Natural killer cell (primary cell): ENCODE measurements around the gene TLE7. TPM values are rescaled to one million over a fixed set of nuclear protein-coding genes. Genes with fewer than 3 reads are reported as not detected.

ENCODE experiments used
- ATAC-seq, 3 donors: fragments of 150-1000 bp in 2 of 3; fragments of 200-7000 bp in 1 of 3; cut with Tn5 transposase; 1 replicate in 1 of 3; 2 replicates in 2 of 3; pipeline ENCODE4 v1.10.0; 2021; ENCODE audit warnings: mild to moderate bottlenecking in 2 of 3, moderate library complexity in 2 of 3
- DNase-seq, 2 donors: peaks; one replicate each; pipeline versions ENCODE4 v3.0.0 to v3.0.0-alpha.2; 2013 to 2021; ENCODE audit warnings: mixed read lengths in 1 of 2
- H3K27ac ChIP-seq: one replicate; pipeline ENCODE4 v1.5.1; 2013; ENCODE audit warnings: mild to moderate bottlenecking, low read length
- H3K27me3 ChIP-seq: one replicate; pipeline ENCODE4 v1.6.1; 2013; ENCODE audit warnings: low read length; ENCODE audit not compliant: control insufficient read depth, insufficient read depth
- H3K36me3 ChIP-seq: one replicate; pipeline ENCODE4 v1.6.1; 2013; ENCODE audit warnings: low read length; ENCODE audit not compliant: control insufficient read depth, insufficient read depth
- H3K4me1 ChIP-seq: one replicate; pipeline ENCODE4 v1.6.1; 2013; ENCODE audit warnings: low read length; ENCODE audit not compliant: control insufficient read depth, insufficient read depth
- H3K4me3 ChIP-seq: one replicate; pipeline ENCODE4 v1.5.1; 2013; ENCODE audit warnings: low read length
- H3K9me3 ChIP-seq: one replicate; pipeline ENCODE4 v1.6.1; 2013; ENCODE audit warnings: low read length; ENCODE audit not compliant: control insufficient read depth, insufficient read depth
- H3K27ac Mint-ChIP-seq, 2 donors: one replicate each; pipeline ENCODE4 v1.8.0; 2022; ENCODE audit warnings: mild to moderate bottlenecking in 2 of 2, mixed read lengths in 2 of 2, moderate library complexity in 1 of 2
- H3K27me3 Mint-ChIP-seq, 2 donors: one replicate each; pipeline ENCODE4 v1.8.0; 2022; ENCODE audit warnings: low read depth in 2 of 2, mixed read lengths in 2 of 2
- H3K36me3 Mint-ChIP-seq: one replicate; pipeline ENCODE4 v1.8.0; 2022; ENCODE audit warnings: mixed read lengths
- H3K4me1 Mint-ChIP-seq, 2 donors: one replicate each; pipeline ENCODE4 v1.8.0; 2022; ENCODE audit warnings: mixed read lengths in 2 of 2
- H3K4me3 Mint-ChIP-seq: one replicate; pipeline ENCODE4 v1.8.0; 2022; ENCODE audit warnings: mild to moderate bottlenecking, moderate library complexity, mixed read lengths
- H3K9me3 Mint-ChIP-seq, 2 donors: one replicate each; pipeline ENCODE4 v1.8.0; 2022; ENCODE audit warnings: mixed read lengths in 2 of 2
- WGBS: methylation state at CpG from one replicate; pipeline ENCODE4 v1.1.7; 2013; ENCODE audit warnings: missing lambda C conversion rate; ENCODE audit not compliant: insufficient coverage; 5-methylcytosine and 5-hydroxymethylcytosine counted together
- intact Hi-C: fragments of 100-400 bp; cut with micrococcal nuclease; formaldehyde crosslinking; loops from one replicate; pipeline ENCODE4 v1.14.2; 2022
- total RNA-seq, 4 donors: library from RNA; stranded (reverse); fragments of 120-200 nt in 1 of 4; gene quantifications; one replicate each; pipeline versions ENCODE4 v1.2.3 to v1.2.4, GENCODE V29; 2013 to 2022
- TF ChIP-seq, protein P1 (sequence below): fragments of 200-600 bp; IDR thresholded peaks from one replicate; pipeline ENCODE4 v1.8.0; 2022; ENCODE audit warnings: antibody characterized with exemption

TLE7 gene
- total RNA-seq, 3 donors from 2014 or later (not counting 1 experiment from before 2014, with no cell fraction given): not detected

DNA sequence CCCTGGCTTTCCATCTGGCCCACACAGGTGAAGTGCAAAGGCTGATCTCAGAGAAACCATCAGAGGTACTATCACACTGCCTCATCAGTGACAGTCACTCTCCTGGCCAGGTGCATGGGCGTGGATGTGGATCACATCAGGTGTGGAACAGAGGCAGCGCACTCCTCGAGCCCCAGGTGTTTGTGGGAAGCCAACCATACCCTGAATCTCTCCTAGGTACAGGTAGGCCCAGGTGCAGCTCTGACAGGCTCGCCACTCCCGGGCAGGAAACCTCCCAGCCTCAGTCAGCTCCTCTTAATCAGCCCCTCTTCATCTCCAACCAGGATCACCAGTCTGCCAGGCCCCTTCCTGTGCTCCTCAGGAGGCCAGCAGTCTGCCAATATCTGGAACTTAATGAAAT lies 31.7 kb downstream of the TLE7 start:
- no peak for ATAC-seq
- Mint-ChIP-seq H3K4me1 (peaks cover 0 to 14% of the 10 kb centered on the region in 2 donors), H3K4me3 (no peak overlapping the region), H3K9me3 (no peaks in the 10 kb centered on the region), H3K36me3 (no peaks in the 10 kb centered on the region), H3K27ac (no peak overlapping the region), H3K27me3 (peaks cover 26 to 31% of the 10 kb centered on the region in 2 donors)
- TF ChIP-seq, protein P1, sequence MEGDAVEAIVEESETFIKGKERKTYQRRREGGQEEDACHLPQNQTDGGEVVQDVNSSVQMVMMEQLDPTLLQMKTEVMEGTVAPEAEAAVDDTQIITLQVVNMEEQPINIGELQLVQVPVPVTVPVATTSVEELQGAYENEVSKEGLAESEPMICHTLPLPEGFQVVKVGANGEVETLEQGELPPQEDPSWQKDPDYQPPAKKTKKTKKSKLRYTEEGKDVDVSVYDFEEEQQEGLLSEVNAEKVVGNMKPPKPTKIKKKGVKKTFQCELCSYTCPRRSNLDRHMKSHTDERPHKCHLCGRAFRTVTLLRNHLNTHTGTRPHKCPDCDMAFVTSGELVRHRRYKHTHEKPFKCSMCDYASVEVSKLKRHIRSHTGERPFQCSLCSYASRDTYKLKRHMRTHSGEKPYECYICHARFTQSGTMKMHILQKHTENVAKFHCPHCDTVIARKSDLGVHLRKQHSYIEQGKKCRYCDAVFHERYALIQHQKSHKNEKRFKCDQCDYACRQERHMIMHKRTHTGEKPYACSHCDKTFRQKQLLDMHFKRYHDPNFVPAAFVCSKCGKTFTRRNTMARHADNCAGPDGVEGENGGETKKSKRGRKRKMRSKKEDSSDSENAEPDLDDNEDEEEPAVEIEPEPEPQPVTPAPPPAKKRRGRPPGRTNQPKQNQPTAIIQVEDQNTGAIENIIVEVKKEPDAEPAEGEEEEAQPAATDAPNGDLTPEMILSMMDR: no peak
- Histone ChIP-seq H3K27me3 (no peaks in the 10 kb centered on the region), H3K27ac (no peak overlapping the region), H3K9me3 (no peaks in the 10 kb centered on the region), H3K4me1 (peaks cover 5% of the 10 kb centered on the region), H3K4me3 (no peak overlapping the region), H3K36me3 (no peaks in the 10 kb centered on the region)
- DNase-seq: no peak
- WGBS: 71% methylated on average over 5 of the region's 5 CpGs
- intact Hi-C loops: loop anchor here (5.0 to 10.0 kb wide), 2 partner anchors 335 to 557 kb away; no protein-coding TSS in a partner anchor

DNA sequence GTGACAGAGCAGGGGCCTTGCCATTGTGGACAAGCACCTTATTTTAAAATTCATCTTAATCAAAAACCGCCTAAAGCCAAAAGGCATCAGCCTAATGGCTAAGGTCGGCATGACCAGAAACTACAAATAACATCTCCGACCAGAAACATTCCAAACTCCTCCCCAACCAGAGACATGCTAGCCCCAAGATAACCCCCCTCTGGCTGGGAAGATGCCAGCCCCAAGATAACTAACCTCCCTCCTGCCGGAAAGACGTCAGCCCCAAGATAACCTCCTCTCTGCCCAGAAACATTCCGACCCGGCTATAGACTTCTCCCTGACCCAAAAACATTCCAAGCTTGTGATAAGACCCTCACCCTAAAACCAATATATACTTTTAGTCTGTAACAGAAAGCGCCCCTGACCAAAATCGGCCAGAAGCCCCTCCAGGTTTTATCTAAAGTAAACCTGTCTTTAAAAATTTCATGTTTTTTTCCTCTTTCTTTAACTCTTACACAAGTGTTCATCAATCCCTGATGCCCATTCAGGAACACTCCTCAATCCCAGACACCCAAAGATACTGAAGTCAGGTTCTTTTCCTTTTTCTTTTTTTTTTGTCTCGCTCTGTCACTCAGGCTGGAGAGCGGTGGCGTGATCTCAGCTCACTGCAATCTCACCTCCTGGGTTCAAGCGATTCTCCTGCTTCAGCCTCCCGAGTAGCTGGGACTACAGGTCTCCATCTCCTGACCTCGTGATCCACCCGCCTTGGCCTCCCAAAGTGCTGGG lies 32.7 kb downstream of the TLE7 start:
- no peaks in the 10 kb centered on the region for H3K27me3 ChIP-seq
- ATAC-seq: no peak
- H3K4me1 ChIP-seq: peaks cover 5% of the 10 kb centered on the region
- Mint-ChIP-seq H3K4me3 (no peak overlapping the region), H3K36me3 (no peaks in the 10 kb centered on the region), H3K27ac (no peak overlapping the region), H3K4me1 (peaks cover 0 to 14% of the 10 kb centered on the region in 2 donors), H3K9me3 (no peaks in the 10 kb centered on the region), H3K27me3 (peaks cover 26 to 33% of the 10 kb centered on the region in 2 donors)
- no peak overlapping the region for H3K4me3 ChIP-seq
- intact Hi-C loops: no loop called here
- no peaks in the 10 kb centered on the region for H3K36me3 ChIP-seq
- no peak for DNase-seq
- 80% methylated on average over 16 of the region's 16 CpGs for WGBS
- TF ChIP-seq, protein P1: no peak
- H3K9me3 ChIP-seq: no peaks in the 10 kb centered on the region
- H3K27ac ChIP-seq: no peak overlapping the region

DNA sequence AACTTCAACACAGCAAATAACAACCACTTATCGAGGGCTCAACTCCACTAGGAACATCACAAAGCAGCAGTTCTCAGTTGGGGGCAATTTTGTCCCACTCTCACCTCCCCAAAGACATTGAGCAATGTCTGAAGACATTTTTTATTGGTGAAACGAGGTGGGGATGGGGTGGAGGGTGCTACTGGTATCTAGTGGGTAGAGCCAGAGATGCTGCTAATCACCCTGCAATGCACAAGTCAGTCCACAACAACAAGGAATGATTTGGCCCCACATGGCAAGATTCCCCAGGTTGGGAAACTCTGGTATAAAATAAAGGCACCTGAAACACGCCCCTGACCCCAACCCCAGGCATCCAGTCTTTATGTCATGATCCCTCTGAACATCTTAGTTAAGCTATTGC lies 33.3 kb downstream of the TLE7 start:
- H3K9me3 Mint-ChIP-seq: no peaks in the 10 kb centered on the region
- peaks cover 5% of the 10 kb centered on the region for H3K4me1 ChIP-seq
- intact Hi-C loops: no loop called here
- peaks cover 0 to 14% of the 10 kb centered on the region in 2 donors for H3K4me1 Mint-ChIP-seq
- no peaks in the 10 kb centered on the region for H3K36me3 ChIP-seq
- TF ChIP-seq, protein P1: no peak
- no peak for ATAC-seq
- H3K27me3 ChIP-seq: no peaks in the 10 kb centered on the region
- 78% methylated on average over 2 of the region's 3 CpGs for WGBS
- no peak overlapping the region for H3K4me3 ChIP-seq
- H3K27ac ChIP-seq: no peak overlapping the region
- no peak overlapping the region for H3K27ac Mint-ChIP-seq
- no peak for DNase-seq
- H3K4me3 Mint-ChIP-seq: no peak overlapping the region
- H3K36me3 Mint-ChIP-seq: no peaks in the 10 kb centered on the region
- no peaks in the 10 kb centered on the region for H3K9me3 ChIP-seq
- H3K27me3 Mint-ChIP-seq: peaks cover 26 to 34% of the 10 kb centered on the region in 2 donors

DNA sequence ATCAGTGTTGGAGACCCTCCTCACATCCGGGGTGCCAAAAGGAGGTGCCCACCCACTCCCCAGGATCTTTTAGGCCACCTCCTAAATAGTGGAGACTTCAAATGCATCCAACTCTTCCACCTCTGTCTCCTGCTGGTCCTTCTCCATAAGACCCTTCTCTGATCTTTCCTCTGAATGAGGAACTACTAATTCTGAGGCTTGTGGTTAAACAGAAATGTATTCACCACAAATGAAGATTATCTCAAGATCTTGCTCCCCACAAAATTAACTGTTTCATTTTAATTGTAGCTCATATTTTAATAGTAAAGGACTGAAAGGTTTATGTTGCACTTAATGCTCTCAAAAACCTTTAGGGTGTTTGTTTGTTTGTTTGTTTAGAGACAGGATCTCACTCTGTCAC lies 34.1 kb downstream of the TLE7 start:
- no peaks in the 10 kb centered on the region for H3K9me3 Mint-ChIP-seq
- DNase-seq (no peak), ATAC-seq (no peak)
- no peaks in the 10 kb centered on the region for H3K9me3 ChIP-seq
- no peak overlapping the region for H3K4me3 Mint-ChIP-seq
- no peaks in the 10 kb centered on the region for H3K36me3 ChIP-seq
- peaks cover 26 to 32% of the 10 kb centered on the region in 2 donors for H3K27me3 Mint-ChIP-seq
- H3K4me3 ChIP-seq: no peak overlapping the region
- peaks cover 0 to 12% of the 10 kb centered on the region in 2 donors for H3K4me1 Mint-ChIP-seq
- intact Hi-C loops: no loop called here
- peaks cover 5% of the 10 kb centered on the region for H3K4me1 ChIP-seq
- H3K27me3 ChIP-seq: no peaks in the 10 kb centered on the region
- H3K27ac ChIP-seq: no peak overlapping the region
- WGBS: 83% methylated on average over 1 of the region's 1 CpG
- TF ChIP-seq, protein P1: no peak
- no peaks in the 10 kb centered on the region for H3K36me3 Mint-ChIP-seq
- no peak overlapping the region for H3K27ac Mint-ChIP-seq
